GM19372 (cell line): ENCODE results near the gene VILL.
"Not testable (repeated sequence)": the region's sequence is repeated elsewhere in the genome, so short reads cannot be mapped to it uniquely, and the experiment has no call there.

Source experiments
- ATAC-seq: cut with Tn5 transposase; IDR thresholded peaks from one replicate; pipeline ENCODE4 v1.9.1; 2021; ENCODE audit warnings: mild to moderate bottlenecking, low read depth, moderate library complexity; ENCODE audit not compliant: unreplicated experiment

VILL gene

GRCh38 chr3:37984596-37984995 is 6.0 kb upstream of the VILL start:
- ATAC-seq = no peak

GRCh38 chr3:37985637-37986320 is 4.8 kb upstream of the VILL start:
- ATAC-seq = no peak

- ATAC-seq = no peak
Measured at GRCh38 chr3:37986479-37987314, 3.9 kb upstream of the VILL start.

- ATAC-seq = no peak
Measured at GRCh38 chr3:37987315-37987697, 3.3 kb upstream of the VILL start.

GRCh38 chr3:37987751-37988179 is 2.8 kb upstream of the VILL start:
- no peak for ATAC-seq

GRCh38 chr3:37988376-37988775 is 2.2 kb upstream of the VILL start:
- not testable (repeated sequence) for ATAC-seq

GRCh38 chr3:37988931-37989525 is 1.6 kb upstream of the VILL start:
- no peak for ATAC-seq

- ATAC-seq = no peak
Measured at GRCh38 chr3:37989821-37990480, 635 bp upstream of the VILL start.

- ATAC-seq = no peak
Measured at GRCh38 chr3:37991109-37991508, 523 bp downstream of the VILL start.

GRCh38 chr3:37991823-37992222 is 1.2 kb downstream of the VILL start:
- ATAC-seq = no peak

GRCh38 chr3:37992271-37993066 is 1.9 kb downstream of the VILL start:
- ATAC-seq = no peak

GRCh38 chr3:37993067-37993455 is 2.5 kb downstream of the VILL start:
- no peak for ATAC-seq

- ATAC-seq = no peak
Measured at GRCh38 chr3:37993460-37993819, 2.9 kb downstream of the VILL start.

- peak; percentile 55 for ATAC-seq
Measured at GRCh38 chr3:37993820-37994638, 3.4 kb downstream of the VILL start.

- no peak for ATAC-seq
Measured at GRCh38 chr3:37994639-37994972, 4.0 kb downstream of the VILL start.

GRCh38 chr3:37995652-37996641 is 5.4 kb downstream of the VILL start:
- ATAC-seq = no peak

GRCh38 chr3:37996785-37997301 is 6.3 kb downstream of the VILL start:
- peak; percentile 45 for ATAC-seq

GRCh38 chr3:37997342-37997741 is 6.8 kb downstream of the VILL start:
- ATAC-seq = no peak
